ENCODE measurements around the gene PXYLP1.

- TF ChIP-seq CTCF (IDR thresholded peaks at IDR 0.05; ENCODE audit: low read depth, low read length, poor library complexity, severe bottlenecking) (no peak), EZH2phosphoT487 (IDR thresholded peaks at IDR 0.05; ENCODE audit: borderline replicate concordance, low read length) (no peak)
These were observed 48.0 kb upstream of the PXYLP1 start for GRCh38 chr3:141183606-141184005.
